PC-9 (cell line): ENCODE measurements around the gene EPB41L2.

ENCODE experiments used
- CTCF ChIP-seq: fragments of 200-600 bp; sonication (generic); conservative IDR thresholded peaks from 2 replicates; pipeline ENCODE4 v1.6.1; 2017; ENCODE audit warnings: mixed run types, antibody characterized with exemption, mild to moderate bottlenecking, moderate library complexity
- EZH2 ChIP-seq: fragments of 200-600 bp; sonication (generic); IDR thresholded peaks from 2 replicates; pipeline ENCODE4 v1.8.0; 2017; ENCODE audit warnings: antibody characterized with exemption, low read depth

DNA sequence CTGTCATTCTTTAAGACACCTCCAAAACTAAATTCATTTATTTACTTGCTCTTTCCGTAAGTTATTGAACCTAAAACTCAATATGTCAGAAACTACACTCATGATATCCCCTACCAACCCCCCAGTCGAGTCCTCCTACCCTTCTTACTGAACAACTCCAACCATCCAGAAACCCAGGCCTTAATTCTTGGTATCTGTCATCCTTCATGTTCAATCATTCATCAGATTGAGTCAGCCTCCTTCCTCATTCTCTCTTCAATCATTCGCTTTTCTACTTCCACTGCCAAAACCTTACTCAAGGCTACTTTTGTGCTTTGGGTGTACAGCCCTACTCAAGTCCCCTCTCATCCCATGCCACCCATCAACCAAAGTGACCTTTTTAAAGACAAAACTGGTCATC, 140.1 kb downstream of the EPB41L2 start:
- TF ChIP-seq CTCF (no peak), EZH2 (no peak)
